NCI-H748 treated with DMSO at 0.1 percent for 48 hours (cell line): ENCODE results near the gene KCNAB1.

Source experiments
- DNase-seq: peaks from one replicate; lab custom pipeline; 2025; lab: John Stamatoyannopoulos, UW

The KCNAB1 gene

DNA sequence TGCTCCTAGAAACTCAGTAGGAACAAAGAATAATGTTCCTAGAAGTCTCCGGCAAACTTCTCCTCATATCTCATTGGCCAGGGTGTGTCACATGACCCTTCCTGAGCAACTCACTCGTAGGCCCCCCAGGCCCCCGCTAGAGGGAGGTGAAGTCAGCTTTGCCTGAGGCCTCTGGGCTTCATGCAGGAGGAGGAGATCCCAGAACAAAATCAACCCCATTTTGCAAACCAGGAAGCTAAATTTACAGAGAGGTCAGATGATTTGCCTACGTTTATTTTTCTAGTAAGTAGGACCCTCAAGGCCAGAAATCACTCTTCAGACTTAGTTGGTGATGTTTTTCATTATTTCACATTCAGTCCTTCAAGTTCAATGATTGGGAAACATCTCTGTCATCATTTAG lies 335.5 kb downstream of the KCNAB1 start:
- DNase-seq: no peak

DNA sequence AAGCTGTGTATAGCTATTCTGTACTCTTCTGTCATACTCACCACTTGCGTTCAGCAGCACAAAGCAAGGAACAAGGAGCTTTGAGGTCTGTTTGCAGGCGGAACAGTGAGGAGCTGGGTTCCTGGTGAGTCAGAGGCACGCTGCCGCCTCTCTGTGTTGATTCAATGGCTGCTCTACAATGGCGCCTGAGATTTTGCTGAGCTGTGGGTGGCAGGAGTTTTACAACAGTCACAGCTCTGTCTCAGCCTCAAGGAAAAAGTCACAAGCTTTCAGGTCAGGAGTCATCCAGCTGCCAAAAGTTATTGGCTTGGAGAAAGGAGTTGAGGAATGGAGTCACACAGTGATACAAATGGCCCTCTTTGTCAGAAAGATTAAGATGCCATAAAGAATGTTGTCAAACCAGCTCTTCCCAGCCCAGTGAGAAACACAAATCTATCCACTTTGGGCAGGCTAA lies 336.4 kb downstream of the KCNAB1 start:
- DNase-seq: no peak

DNA sequence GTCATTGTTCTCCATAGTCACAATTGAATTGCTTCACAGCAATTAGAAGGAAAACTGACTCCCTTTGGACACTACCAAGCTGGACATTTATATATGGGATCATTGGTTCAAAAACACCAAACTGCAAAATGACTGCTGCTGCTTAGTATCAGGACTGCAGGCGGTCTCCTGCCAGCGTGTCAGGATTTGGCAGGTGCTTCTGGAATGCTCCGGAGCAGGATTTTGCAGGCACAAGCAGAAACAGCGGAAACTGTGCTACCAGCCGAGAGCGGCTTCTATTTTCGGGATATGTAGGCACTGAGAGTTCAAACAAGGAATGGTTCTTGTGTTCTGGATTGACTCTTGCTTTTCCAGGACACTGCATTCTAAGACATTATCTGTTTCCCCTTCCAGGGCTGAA lies 339.1 kb downstream of the KCNAB1 start:
- DNase-seq: no peak

GRCh38 chr3:156460206-156460611 lies 339.8 kb downstream of the KCNAB1 start:
- DNase-seq: no peak

GRCh38 chr3:156461889-156462288 lies 341.5 kb downstream of the KCNAB1 start:
- DNase-seq: no peak

DNA sequence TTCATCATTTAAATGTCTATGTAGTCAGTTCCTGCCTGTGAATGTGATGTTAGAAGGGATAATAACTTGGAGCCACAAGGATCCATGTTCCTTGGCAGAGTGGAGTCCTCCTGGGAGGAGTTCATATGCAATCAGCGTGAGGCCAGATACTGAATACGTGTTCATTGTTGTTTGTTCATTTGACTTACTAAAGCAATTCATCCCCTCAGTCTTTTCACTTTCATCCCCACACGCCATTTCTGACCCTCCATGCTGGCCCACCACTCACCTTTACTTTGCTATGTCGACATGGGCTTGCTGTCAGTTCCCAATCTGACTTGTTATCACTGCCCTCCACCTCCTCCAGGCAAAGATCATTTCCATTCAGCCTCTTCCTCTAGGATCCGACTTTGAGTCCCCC lies 342.7 kb downstream of the KCNAB1 start:
- no peak for DNase-seq

GRCh38 chr3:156465194-156465593 lies 344.8 kb downstream of the KCNAB1 start:
- no peak for DNase-seq

- no peak for DNase-seq
These were observed 349.1 kb downstream of the KCNAB1 start for GRCh38 chr3:156469456-156469855.

DNA sequence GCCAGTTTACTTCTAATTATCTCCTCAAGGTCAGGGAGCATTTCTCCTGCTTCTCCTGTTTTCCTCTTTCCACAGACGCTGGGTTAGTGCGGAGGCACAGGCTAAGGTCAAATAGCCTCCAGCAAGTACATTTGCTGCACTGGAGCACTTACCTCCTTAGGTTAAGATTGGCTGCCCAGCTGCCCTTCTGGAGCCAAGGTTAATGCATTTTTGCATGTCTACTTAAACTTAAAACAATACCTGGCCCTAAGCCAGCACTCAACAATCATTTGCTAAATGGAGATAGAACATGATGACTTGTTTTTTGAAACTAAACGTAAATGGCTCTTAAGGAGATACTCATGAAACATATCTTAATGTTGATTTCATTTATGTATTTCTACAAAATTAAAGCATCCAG lies 351.1 kb downstream of the KCNAB1 start:
- DNase-seq: no peak

DNA sequence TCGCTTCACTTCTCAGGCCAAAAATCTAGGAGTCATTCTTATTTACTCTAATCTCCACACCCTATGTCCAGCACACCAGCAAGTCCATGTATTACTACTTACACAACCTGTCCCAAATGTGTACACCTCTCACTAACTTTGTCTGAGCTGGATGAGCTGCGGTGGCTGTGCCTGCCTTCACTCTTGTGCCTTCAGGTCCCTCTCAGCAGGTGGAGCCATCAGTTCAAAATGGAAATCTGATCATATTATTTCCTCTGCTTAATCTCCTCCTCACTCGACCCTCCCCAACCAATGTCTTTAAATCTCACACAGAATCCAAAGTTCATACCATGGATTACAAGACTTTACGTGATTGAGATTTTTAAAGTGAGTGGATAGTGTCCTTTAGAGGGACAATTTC lies 351.8 kb downstream of the KCNAB1 start:
- no peak for DNase-seq

GRCh38 chr3:156472684-156473083 lies 352.3 kb downstream of the KCNAB1 start:
- no peak for DNase-seq

DNA sequence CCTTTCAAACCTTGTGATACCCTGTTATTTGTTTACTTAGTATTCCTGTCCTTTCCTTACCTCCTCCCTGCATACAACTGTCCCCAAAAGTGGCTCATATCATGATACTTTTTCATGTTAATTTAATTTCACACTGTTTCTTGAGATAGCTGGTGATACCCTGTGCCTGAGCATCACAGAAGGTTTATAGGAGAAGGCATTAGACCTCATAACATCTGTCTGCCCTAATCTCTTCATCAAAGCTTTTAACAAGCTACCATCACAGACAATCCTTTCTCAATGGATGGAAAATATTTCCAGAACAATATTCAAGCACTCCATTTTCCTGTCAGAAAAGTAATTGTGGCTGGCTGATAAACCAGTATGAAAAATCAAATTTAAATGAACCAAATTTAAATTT lies 353.0 kb downstream of the KCNAB1 start:
- DNase-seq: no peak

- no peak for DNase-seq
These were observed 354.4 kb downstream of the KCNAB1 start for GRCh38 chr3:156474560-156475389.

GRCh38 chr3:156477323-156477722 lies 356.9 kb downstream of the KCNAB1 start:
- no peak for DNase-seq

DNA sequence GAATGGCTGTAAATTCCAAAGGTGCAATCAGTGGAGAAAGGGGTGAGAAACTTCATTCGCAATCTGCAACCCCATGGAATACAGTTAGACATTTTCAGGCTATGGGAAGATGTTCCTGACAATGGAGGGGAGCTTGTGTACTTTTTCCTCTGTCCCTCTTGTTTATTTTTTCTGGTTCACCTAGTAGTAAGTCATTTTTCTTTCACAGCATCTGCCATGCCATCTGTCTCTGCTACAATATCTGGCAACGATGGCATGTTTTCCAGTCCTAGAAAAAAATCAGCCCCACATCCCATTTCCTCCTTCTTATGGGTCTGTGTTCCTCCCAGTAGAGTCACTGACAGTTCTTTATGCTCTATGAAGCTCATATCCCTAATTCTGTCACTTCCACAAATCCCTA lies 358.5 kb downstream of the KCNAB1 start:
- DNase-seq: no peak

DNA sequence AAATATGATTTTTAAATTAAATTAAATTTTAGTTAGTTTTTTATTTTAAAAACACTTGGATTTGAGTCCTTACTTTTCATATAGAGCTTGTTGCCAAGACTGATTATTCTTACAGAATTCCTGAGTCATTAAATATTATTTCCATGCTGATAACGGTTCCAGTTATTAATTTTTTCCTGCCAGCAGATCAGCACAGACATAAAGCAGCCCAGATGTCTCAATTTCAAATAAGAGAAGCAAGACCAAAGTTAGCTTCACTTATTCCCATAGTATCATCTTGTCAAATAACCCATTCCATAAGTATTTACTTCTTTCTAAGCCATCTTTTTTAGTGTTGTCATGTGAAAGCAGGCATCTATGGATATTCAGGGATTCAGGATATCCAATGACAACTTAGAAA lies 359.2 kb downstream of the KCNAB1 start:
- no peak for DNase-seq

GRCh38 chr3:156480949-156481348 lies 360.6 kb downstream of the KCNAB1 start:
- DNase-seq: no peak

DNA sequence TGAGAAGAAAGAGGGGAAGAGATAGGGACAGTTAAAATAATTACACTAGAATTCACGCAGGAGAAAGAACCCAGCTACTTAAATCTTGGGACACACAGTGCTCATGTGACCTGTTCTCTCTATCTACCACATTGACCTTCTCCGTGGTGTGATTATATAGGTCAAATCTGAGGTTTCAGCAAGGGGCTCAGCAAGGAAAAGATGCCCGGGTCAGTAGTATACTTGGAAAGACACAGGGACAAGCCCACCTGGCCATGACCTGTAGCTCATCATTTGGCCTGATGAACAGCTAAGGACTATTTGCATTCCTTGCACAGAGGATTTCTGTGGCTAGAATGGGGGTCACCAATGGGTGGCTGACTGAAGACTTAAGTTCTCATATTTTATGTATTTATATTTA lies 362.6 kb downstream of the KCNAB1 start:
- no peak for DNase-seq

DNA sequence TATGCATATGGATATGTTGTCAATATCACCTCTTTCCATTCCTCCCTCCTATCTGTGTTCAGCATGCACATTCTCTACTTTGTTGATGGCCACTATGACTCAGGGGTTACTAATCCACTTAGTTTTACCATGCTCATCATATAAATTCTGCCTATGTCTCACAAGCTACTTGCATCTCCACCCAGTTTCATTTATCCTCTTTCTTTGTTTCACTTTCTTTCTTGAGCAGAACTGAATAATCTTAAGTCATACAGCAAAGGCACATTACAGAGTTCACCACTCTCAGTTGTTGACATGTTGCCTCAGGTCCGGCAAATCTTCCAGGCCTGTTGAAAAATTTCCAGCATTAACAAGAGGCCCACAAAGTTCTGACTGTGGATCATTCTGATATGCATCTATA lies 363.0 kb downstream of the KCNAB1 start:
- no peak for DNase-seq

GRCh38 chr3:156483961-156484787 lies 363.8 kb downstream of the KCNAB1 start:
- no peak for DNase-seq

- no peak for DNase-seq
These were observed 368.4 kb downstream of the KCNAB1 start for GRCh38 chr3:156488767-156489166.

- DNase-seq: no peak
These were observed 369.1 kb downstream of the KCNAB1 start for GRCh38 chr3:156489462-156489911.

- no peak for DNase-seq
These were observed 370.8 kb downstream of the KCNAB1 start for GRCh38 chr3:156491192-156491591.
